GM12878 (cell line): Measurements from ENCODE around the gene CHRNB2. TPM values are rescaled to one million over a fixed set of nuclear protein-coding genes. Genes with fewer than 3 reads are reported as not detected.
A peak's percentile ranks its signal among the peaks of the same experiment; 100 is the strongest.

Source experiments
- BACH1 ChIP-seq: fragments of 450-650 bp; IDR thresholded peaks from 2 replicates; pipeline ENCODE4 v1.6.1; 2017; ENCODE audit warnings: mild to moderate bottlenecking, borderline replicate concordance
- CEBPZ ChIP-seq: fragments of 150-350 bp; IDR thresholded peaks from 2 replicates; pipeline ENCODE4 v1.6.1; 2016; ENCODE audit warnings: low read depth, low read length
- E4F1 ChIP-seq: fragments of 450-650 bp; IDR thresholded peaks from 2 replicates; pipeline ENCODE4 v1.6.1; 2018; ENCODE audit warnings: borderline replicate concordance, mild to moderate bottlenecking; ENCODE audit not compliant: partially characterized antibody
- ELK1 ChIP-seq: IDR thresholded peaks from 2 replicates; pipeline ENCODE4 v1.6.1; 2012; ENCODE audit warnings: low read depth, low read length, improper control_type of control experiment
- EP300 ChIP-seq, 2 experiments: fragments of 150-350 bp in 1 of 2; IDR thresholded peaks; 2 replicates each; pipeline ENCODE4 v1.6.1; 2011 to 2012; ENCODE audit warnings: low read depth in 2 of 2, low read length in 2 of 2, borderline replicate concordance in 1 of 2, improper control_type of control experiment in 1 of 2, inconsistent platforms in 1 of 2; ENCODE audit not compliant: control insufficient read depth in 1 of 2
- HDAC6 ChIP-seq: fragments of 200-600 bp; sonication (generic); IDR thresholded peaks from one replicate; pipeline ENCODE4 v1.8.0; 2017; ENCODE audit warnings: antibody characterized with exemption; ENCODE audit not compliant: unreplicated experiment
- IRF5 ChIP-seq: fragments of 450-650 bp; IDR thresholded peaks from 2 replicates; pipeline ENCODE4 v1.6.1; 2017; ENCODE audit warnings: borderline replicate concordance
- LARP7 ChIP-seq: fragments of 450-650 bp; IDR thresholded peaks from 2 replicates; pipeline ENCODE4 v1.6.1; 2017; ENCODE audit warnings: mild to moderate bottlenecking
- MAX ChIP-seq: IDR thresholded peaks from 2 replicates; pipeline ENCODE4 v1.6.1; 2012; ENCODE audit warnings: low read depth, low read length, improper control_type of control experiment
- NRF1 ChIP-seq: conservative IDR thresholded peaks from 2 replicates; pipeline ENCODE4 v1.6.1; 2011; ENCODE audit warnings: mild to moderate bottlenecking, low read depth, low read length, improper control_type of control experiment
- POLR2AphosphoS5 ChIP-seq: IDR thresholded peaks from 2 replicates; pipeline ENCODE4 v1.6.1; 2011; ENCODE audit warnings: mild to moderate bottlenecking, low read length, inconsistent platforms
- RELB ChIP-seq: fragments of 450-650 bp; IDR thresholded peaks from 2 replicates; pipeline ENCODE4 v1.6.1; 2017; ENCODE audit warnings: low read depth, mild to moderate bottlenecking, moderate library complexity
- SMC3 ChIP-seq: IDR thresholded peaks from 2 replicates; pipeline ENCODE4 v1.6.1; 2011; ENCODE audit warnings: low read length, improper control_type of control experiment, borderline replicate concordance
- STAT1 ChIP-seq: fragments of 450-650 bp; conservative IDR thresholded peaks from 2 replicates; pipeline ENCODE4 v1.6.1; 2014; ENCODE audit warnings: antibody characterized with exemption, mild to moderate bottlenecking
- SUPT20H ChIP-seq: IDR thresholded peaks from 2 replicates; pipeline ENCODE4 v1.6.1; 2011; ENCODE audit warnings: low read depth, mild to moderate bottlenecking, low read length, moderate library complexity, borderline replicate concordance; ENCODE audit not compliant: control insufficient read depth
- YY1 ChIP-seq: IDR thresholded peaks from 2 replicates; pipeline ENCODE4 v1.6.1; 2011; ENCODE audit warnings: low read depth, mild to moderate bottlenecking, low read length
- ZNF207 ChIP-seq: fragments of 450-650 bp; IDR thresholded peaks from 2 replicates; pipeline ENCODE4 v1.6.1; 2014; ENCODE audit warnings: antibody characterized with exemption, mild to moderate bottlenecking, borderline replicate concordance
- ZNF217 ChIP-seq: fragments of 450-650 bp; IDR thresholded peaks from 2 replicates; pipeline ENCODE4 v1.6.1; 2017; ENCODE audit warnings: antibody characterized with exemption, mild to moderate bottlenecking
- polyA plus RNA-seq, 11 experiments: library from polyadenylated mRNA; depleted of rRNA in 4 of 11; unstranded in 6 of 11; stranded (reverse) in 5 of 11; fragments of >200 nt; fragmentation: Nextera tagmentation in 4 of 11; fragmentation: Illumina TruSeq in 1 of 11; extraction: Ambion mirVana in 4 of 11; extraction: Trizol in 1 of 11; gene quantifications; 1 replicate in 1 of 11; 2 replicates in 10 of 11; pipeline versions ENCODE4 v1.2.1 to v1.2.3, GENCODE V29; 2011 to 2016; ENCODE audit warnings: inconsistent platforms in 2 of 11, missing spikeins in 2 of 11, low read depth in 1 of 11
- total RNA-seq, 4 experiments: library from RNA; depleted of rRNA in 3 of 4; stranded (reverse); fragments of >200 nt in 3 of 4; fragmentation: Illumina TruSeq in 1 of 4; extraction: Trizol in 1 of 4; gene quantifications; 2 replicates each; pipeline versions ENCODE4 v1.2.1 to v1.2.3, GENCODE V29; 2013 to 2021

The CHRNB2 gene
- total and polyA plus RNA-seq, 10 of the 15 experiments (the other 5 are each of a cell fraction or from before 2014, with no cell fraction given), result 0.01 to 0.11 (median 0.03) TPM; not detected in 6

- TF ChIP-seq E4F1 (peak; percentile 34), POLR2AphosphoS5 (no peak), SMC3 (no peak), ZNF207 (peak; percentile 65), YY1 (no peak), CEBPZ (no peak), MAX (peak; percentile 100), HDAC6 (no peak), SUPT20H (no peak), BACH1 (peak; percentile 70), EP300 (IDR thresholded peaks at IDR 0.05; ENCODE audit: borderline replicate concordance in 1 of 2, control insufficient read depth in 1 of 2, low read depth in 2 of 2, low read length in 2 of 2) (no peak; a peak in 1 of 4 replicates), LARP7 (0 out of 2 replicates have a peak, but pooled peaks have one; percentile 6), IRF5 (no peak), ZNF217 (no peak), ELK1 (peak; percentile 64), STAT1 (no peak; the same call in 1 of the 2 replicates), RELB (peak; percentile 77; the same call in 1 of the 2 replicates), NRF1 (peak; percentile 61)
Observed at GRCh38 chr1:154558720-154559465, 8.7 kb upstream of the CHRNB2 start (continued).
